Neural cell (in vitro differentiated cells): ENCODE data around the gene CST6.

Source experiments
- CTCF ChIP-seq: fragments of 450-650 bp; IDR thresholded peaks from 2 replicates; pipeline ENCODE4 v1.5.1; 2014; ENCODE audit warnings: antibody characterized with exemption, mild to moderate bottlenecking, moderate library complexity; ENCODE audit not compliant: poor library complexity, severe bottlenecking
- EP300 ChIP-seq: fragments of 450-650 bp; conservative IDR thresholded peaks from 2 replicates; pipeline ENCODE4 v1.6.1; 2014; ENCODE audit warnings: antibody characterized with exemption, mild to moderate bottlenecking, moderate library complexity; ENCODE audit not compliant: poor library complexity, severe bottlenecking
- EZH2 ChIP-seq: fragments of 200-600, 300-800 bp; shearing (Covaris generic), sonication (generic); IDR thresholded peaks from 2 replicates; pipeline ENCODE4 v1.6.1; 2014; ENCODE audit warnings: antibody characterized with exemption, low read length, borderline replicate concordance, mild to moderate bottlenecking; ENCODE audit not compliant: insufficient read depth, poor library complexity, severe bottlenecking
- MXI1 ChIP-seq: fragments of 450-650 bp; conservative IDR thresholded peaks from 2 replicates; pipeline ENCODE4 v1.6.1; 2014; ENCODE audit warnings: antibody characterized with exemption, mild to moderate bottlenecking; ENCODE audit not compliant: poor library complexity, severe bottlenecking
- POLR2AphosphoS5 ChIP-seq: IDR thresholded peaks from 2 replicates; pipeline ENCODE4 v1.6.1; 2012
- RAD21 ChIP-seq: fragments of 450-650 bp; conservative IDR thresholded peaks from 2 replicates; pipeline ENCODE4 v1.6.1; 2014; ENCODE audit warnings: antibody characterized with exemption, mild to moderate bottlenecking, moderate library complexity
- SMC3 ChIP-seq: fragments of 450-650 bp; conservative IDR thresholded peaks from 2 replicates; pipeline ENCODE4 v1.6.1; 2014; ENCODE audit warnings: antibody characterized with exemption, mild to moderate bottlenecking, moderate library complexity; ENCODE audit not compliant: poor library complexity
- TAF1 ChIP-seq: IDR thresholded peaks from 2 replicates; pipeline ENCODE4 v1.6.1; 2012; ENCODE audit warnings: low read depth
- TF ChIP-seq, protein P1 (sequence below): IDR thresholded peaks from 2 replicates; pipeline ENCODE4 v1.6.1; 2012; ENCODE audit warnings: borderline replicate concordance

DNA sequence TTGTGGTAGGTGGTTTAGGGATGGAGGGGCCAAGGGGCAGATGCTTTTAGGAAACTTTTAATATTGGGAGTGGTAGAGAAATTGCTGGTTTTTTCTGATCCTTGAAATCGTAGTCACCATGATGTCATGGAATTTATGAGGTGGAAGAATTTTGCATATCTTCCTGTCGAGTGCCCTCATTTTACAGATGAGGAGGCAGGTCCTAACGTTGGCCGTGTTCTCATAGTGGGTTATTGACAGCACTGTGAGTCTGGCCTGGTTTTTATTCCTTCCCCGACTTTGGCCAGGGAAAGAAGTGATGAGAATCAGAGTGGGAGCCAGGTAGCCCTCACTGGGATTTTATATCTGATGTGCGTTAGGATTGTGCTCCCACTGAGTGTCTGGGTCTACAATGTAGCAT lies 49.5 kb downstream of the CST6 start:
- TF ChIP-seq CTCF (no peak), RAD21 (no peak), EP300 (no peak), EZH2 (no peak), TAF1 (no peak), SMC3 (no peak), POLR2AphosphoS5 (no peak), MXI1 (no peak)
- TF ChIP-seq, protein P1, sequence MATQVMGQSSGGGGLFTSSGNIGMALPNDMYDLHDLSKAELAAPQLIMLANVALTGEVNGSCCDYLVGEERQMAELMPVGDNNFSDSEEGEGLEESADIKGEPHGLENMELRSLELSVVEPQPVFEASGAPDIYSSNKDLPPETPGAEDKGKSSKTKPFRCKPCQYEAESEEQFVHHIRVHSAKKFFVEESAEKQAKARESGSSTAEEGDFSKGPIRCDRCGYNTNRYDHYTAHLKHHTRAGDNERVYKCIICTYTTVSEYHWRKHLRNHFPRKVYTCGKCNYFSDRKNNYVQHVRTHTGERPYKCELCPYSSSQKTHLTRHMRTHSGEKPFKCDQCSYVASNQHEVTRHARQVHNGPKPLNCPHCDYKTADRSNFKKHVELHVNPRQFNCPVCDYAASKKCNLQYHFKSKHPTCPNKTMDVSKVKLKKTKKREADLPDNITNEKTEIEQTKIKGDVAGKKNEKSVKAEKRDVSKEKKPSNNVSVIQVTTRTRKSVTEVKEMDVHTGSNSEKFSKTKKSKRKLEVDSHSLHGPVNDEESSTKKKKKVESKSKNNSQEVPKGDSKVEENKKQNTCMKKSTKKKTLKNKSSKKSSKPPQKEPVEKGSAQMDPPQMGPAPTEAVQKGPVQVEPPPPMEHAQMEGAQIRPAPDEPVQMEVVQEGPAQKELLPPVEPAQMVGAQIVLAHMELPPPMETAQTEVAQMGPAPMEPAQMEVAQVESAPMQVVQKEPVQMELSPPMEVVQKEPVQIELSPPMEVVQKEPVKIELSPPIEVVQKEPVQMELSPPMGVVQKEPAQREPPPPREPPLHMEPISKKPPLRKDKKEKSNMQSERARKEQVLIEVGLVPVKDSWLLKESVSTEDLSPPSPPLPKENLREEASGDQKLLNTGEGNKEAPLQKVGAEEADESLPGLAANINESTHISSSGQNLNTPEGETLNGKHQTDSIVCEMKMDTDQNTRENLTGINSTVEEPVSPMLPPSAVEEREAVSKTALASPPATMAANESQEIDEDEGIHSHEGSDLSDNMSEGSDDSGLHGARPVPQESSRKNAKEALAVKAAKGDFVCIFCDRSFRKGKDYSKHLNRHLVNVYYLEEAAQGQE: no peak
